CD4-positive, alpha-beta T cell treated with Interferon gamma for 1 hour (primary cell): Measurements from ENCODE around the gene DNASE1L3.

ENCODE experiments used
- DNase-seq: peaks from one replicate; pipeline ENCODE4 v3.0.0-alpha.2; 2020

DNASE1L3 gene

DNA sequence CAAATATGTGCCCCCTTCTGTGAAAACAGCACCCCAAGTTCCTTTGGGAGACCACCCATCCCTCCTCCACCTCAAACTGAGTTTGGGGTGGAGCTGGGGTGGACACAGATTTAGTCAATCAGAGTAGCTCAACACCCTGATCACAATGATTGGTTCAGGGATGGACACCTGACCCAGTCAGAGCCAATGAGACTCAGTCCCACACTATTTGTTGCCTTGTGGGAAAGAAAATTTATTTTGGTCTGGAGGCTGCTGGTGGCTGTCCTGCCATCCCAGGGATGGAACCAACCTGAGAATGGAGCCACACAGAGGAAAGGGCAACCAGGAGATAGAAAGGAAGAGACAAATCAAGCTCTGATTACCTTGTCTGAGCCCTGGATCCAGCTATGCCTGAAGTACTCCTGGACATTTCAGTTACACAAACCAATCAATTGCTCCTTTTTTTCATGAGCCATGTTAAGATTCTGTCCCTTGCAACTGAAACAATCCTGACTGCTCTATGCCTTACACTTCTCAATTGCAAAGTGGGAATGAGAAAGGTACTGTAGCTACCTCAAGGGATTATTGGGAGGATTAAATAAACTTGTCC, 10.6 kb downstream of the DNASE1L3 start:
- DNase-seq = no peak

GRCh38 chr3:58198804-58199203, 12.0 kb downstream of the DNASE1L3 start:
- DNase-seq = no peak

DNA sequence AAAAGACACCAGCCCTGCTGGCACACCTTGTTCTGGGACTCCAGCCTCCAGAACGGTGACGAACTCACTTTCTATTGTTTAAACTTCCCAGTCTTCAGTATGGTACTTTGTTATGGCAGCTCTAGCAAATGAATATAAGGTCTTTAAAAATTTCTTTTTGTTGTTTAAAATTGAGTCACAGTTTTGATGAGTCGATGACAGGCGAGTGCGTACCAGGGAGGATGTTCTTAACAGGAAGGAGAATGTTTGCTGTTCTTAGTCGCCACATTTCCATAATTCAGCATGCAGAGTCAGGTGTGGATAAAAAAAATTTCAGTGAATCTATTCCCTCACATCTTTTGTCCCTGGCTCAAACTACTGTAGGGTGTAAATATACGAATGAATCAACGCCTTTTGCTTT, 12.4 kb downstream of the DNASE1L3 start:
- no peak for DNase-seq

GRCh38 chr3:58197588-58197987, 13.2 kb downstream of the DNASE1L3 start:
- DNase-seq = no peak

GRCh38 chr3:58193682-58194407, 16.9 kb downstream of the DNASE1L3 start:
- DNase-seq = no peak

GRCh38 chr3:58192069-58192468, 18.7 kb downstream of the DNASE1L3 start:
- no peak for DNase-seq

DNA sequence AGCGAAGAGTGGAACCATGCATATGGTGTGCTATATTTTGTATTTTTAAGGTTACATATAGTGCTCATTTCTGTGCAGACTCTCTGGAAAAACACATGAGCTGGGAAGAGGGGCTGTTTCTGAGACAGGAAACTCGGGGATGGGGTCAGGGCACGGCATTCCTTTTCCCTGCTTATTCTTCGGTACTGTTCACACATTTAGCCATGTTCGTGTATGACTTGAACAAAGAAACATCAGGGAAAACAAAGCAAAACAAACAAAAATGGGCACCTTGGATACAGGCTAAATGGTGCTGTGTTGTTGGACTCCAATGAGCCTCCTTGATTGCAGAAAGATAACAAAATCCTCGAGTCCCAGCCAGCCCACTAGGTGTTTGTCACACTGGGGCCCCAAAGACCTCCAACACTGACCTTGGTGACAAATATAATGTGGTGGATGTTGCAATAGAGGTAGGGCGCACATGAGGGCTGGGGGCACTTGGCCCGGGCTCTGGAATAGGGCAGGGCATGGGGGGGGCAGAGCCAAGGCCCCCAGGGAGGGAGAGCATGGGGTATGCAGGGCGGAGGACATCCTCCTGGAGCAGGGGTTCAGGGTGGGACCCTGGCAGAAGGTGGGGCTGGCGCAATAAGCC, 19.3 kb downstream of the DNASE1L3 start:
- no peak for DNase-seq

DNA sequence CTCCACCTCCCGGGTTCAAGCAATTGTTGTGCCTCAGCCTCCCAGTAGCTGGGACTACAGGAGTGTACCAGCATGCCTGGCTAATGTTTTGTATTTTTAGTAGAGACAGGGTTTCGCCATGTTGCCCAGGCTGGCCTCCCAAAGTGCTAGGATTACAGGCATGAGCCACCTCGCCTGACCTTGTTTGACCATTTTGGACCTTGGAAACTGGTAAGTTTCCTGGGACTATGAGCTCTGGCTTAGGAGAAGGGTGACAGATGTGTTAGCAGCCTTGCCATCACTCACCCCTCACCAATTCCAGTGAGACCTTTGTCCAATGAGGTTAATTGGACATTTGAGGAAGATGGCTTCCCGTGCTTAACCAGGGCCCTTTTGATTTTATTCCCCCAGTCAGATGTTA, 19.9 kb downstream of the DNASE1L3 start:
- no peak for DNase-seq

DNA sequence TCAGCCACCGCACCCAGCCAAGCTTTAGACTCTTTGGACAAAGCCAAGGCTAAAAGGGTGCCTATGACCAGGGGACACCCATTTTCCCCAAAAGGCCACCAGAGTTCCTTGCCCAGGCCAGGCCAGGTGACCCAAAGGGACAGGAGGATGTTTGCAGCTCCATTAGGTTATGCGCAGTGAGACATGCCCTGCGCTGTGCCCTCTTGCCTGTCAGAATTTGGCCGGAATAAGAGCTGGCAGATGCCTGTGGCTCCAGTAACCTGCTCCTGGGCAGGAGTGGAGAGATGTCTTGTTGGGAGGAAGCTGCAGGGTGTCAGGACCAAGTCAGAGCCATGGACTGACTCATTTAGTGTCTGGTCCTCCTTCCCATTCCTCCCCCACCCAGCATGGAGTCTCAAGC, 20.5 kb downstream of the DNASE1L3 start:
- DNase-seq = no peak

DNA sequence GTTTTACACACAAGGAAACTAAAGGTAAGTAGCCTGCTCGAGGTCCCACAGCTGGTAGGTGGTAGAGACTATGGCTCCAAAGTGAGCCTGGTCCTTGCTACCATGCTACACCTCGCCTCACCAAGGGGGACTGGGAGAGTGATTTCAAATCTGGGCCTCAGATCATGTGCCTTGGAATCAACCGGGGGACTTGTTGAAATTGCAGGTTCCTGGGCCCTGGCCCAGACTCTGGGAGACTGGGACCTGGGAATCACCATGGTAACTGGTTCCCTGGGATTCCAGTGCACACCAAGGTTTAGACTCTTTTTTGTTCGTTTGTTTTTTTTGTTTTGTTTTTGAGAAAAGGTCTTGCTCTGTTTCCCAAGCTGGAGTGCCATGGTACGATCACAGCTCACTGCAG, 21.1 kb downstream of the DNASE1L3 start:
- no peak for DNase-seq

DNA sequence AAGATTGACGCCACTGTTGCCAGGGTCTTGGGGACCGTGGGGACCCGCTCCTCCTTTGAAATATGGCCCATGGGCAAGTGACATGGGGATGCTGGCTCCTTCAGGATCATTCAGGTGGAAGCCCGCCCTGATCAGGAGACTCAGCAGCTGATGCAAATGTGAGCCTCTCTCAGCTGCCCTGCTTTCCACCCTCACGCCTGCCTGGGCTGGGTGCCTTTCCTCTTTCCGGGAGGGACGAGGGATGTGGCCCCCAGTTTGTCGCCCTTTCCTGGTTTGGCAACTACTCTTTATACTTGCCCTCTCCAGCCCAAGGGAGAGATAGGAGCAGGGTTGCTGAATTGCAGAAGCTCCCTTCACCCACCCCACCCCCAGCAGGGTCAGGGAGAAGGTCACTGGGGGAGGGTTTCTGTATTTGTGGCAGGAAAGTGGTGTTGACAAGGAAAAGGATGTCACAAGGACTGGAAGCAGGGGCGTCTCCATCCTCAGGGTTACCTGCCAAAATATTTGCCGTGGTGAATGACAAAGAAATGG, 21.8 kb downstream of the DNASE1L3 start:
- no peak for DNase-seq

DNA sequence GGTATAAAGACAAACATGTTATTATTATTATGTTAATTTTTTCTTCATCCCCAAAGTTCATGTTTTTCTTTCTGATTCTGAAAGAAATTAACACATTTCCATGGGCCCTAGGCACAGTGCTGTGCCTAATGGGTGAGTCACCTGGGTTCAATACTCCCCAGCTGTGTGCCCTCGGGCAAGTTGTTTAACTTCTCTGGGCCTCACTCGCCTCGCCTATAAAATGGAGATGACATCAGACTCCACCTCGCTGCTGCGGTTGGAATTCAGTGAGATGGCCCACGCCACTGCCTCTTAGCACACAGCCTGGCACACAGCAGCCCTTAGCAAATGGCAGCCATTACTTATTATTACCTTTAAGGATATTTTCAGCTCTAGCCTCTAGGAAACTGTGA, 22.6 kb downstream of the DNASE1L3 start:
- DNase-seq = no peak

- DNase-seq = no peak
Observed at GRCh38 chr3:58184982-58185360, 25.8 kb downstream of the DNASE1L3 start.

- DNase-seq = no peak
Observed at GRCh38 chr3:58184309-58184981, 26.3 kb downstream of the DNASE1L3 start.

- DNase-seq = no peak
Observed at GRCh38 chr3:58183891-58184290, 26.9 kb downstream of the DNASE1L3 start.

DNA sequence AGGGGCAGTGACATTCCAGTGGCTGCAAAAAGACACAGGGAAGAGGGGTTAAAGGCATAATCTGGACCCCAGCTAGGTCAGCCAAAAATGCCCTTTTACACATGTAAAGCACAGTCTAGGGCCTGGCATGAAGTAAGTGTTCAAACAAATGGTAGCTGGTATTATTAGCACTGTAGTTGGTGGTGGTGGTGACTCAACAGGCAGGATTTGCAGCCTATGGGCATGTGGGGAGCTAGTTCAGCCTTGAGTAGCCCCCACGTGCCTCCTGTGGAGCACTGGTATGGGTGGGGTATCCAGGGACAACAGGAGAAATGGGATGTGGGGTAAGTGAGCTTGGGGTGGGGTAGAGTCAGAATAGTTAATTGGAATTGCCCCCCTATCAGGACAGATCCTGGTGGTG, 27.6 kb downstream of the DNASE1L3 start:
- no peak for DNase-seq

DNA sequence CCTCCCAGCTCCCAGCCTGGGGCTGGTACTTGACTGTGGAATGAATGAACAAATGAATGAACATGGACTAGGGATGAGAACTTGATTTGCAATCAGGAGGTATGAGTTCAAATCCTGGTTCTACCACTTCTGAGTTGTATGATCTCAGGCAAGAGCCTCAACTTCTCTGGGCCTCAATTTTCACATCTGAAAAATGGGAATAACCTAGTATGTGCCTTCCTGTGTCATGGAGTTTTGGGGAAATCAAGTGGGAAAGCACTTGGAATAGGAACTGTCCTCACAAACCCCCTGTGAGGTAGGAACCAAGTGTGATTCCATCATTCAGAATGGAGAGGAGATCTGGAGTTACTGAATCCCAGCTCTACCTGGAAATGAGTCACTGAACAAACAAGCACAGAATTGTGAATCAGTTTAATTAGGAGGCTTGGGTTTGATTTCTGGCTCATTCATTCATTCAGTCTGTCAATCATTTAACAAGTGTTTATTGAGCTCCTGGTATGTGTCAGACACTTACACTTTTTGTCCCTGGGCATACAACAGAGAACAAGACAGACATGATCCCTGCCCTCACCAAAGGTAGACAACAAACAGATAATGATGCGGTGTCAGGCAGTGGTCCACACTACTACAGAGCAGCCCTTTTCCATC, 29.7 kb downstream of the DNASE1L3 start:
- no peak for DNase-seq

GRCh38 chr3:58180099-58180880, 30.5 kb downstream of the DNASE1L3 start:
- DNase-seq = no peak

DNA sequence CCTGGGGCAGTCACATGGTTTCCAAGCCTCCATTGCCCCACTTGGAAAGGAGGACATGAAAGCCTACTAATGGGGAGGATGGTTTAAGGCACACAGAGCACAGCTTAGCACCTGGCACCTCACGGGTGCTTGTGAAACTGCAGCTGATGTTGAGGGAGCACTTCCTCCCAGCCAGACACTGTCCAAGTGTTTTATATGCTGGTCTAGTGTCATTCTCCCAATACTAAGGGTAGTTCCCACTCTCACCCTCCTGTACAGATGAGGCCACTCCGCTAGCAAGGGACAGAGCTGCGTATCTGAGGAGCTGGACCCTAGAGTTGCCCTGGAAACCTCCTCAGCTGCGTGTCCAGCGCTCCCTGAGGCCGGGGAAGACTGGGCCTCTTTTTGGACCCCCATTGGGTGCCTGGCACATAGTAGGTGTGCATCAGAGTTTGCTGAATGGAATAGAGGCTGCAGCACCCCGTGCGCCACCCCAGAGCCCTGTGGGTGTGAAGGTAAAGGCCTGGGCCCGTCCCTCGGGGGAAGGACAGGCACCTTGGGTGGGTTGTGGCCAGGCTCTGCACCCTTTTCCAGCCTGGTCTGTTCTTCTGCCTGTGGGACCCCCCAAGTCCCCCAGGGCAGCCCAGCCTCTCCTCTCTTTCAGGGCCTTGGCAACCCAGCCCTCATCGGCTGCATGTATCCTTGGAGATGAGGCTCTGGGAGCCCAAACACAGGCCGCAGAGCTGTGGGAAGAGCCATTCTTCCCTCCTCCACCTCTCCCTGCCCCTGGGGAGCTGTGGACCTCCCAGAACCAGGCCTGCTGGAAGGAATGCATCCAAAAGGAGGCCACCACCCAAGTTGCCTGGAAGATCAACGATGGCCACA, 31.3 kb downstream of the DNASE1L3 start:
- DNase-seq = no peak

DNA sequence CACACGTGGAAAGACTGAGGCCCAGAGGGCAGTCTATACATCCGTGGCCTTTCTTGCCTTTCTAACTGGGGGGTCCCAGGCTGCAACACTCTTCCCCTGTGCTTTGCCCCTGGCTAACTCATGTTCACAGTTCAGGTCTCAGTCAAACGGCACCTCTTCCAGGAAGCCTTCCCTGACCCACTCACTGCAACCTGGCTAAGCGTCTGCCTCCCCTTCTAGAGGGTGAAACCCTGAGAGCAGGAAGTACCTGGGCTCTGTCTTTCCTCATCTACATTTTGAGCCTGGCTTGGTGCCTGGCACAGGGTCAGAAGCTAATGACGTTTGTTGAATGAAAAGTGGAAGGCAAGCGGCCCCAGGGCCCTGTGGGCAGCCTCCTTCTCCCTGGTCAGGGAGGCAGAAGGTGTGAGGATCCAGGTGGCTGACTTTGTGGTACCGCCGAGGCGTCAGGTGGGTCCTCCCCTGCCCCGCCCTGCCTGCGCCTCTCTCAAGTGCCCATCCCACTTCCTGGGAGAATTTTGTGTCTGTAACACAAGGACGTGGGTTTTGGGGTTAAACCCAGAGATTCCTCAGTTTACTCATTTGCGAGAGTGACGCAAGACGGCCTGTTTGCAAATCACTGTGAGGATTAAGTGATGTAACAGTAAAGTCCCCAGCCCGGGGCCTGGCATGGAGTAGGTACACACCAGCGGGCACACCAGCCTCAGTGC, 32.1 kb downstream of the DNASE1L3 start:
- DNase-seq = no peak
